Ramos (cell line): ENCODE results near the gene KDR.

ENCODE experiments used
- in situ Hi-C: fragments of 300-500 bp; cut with MboI; formaldehyde crosslinking; loops from one replicate; pipeline ENCODE4 v1.14.3; 2022; ENCODE audit warnings: low sequenced_read_pairs; ENCODE audit not compliant: unreplicated experiment

KDR gene

DNA sequence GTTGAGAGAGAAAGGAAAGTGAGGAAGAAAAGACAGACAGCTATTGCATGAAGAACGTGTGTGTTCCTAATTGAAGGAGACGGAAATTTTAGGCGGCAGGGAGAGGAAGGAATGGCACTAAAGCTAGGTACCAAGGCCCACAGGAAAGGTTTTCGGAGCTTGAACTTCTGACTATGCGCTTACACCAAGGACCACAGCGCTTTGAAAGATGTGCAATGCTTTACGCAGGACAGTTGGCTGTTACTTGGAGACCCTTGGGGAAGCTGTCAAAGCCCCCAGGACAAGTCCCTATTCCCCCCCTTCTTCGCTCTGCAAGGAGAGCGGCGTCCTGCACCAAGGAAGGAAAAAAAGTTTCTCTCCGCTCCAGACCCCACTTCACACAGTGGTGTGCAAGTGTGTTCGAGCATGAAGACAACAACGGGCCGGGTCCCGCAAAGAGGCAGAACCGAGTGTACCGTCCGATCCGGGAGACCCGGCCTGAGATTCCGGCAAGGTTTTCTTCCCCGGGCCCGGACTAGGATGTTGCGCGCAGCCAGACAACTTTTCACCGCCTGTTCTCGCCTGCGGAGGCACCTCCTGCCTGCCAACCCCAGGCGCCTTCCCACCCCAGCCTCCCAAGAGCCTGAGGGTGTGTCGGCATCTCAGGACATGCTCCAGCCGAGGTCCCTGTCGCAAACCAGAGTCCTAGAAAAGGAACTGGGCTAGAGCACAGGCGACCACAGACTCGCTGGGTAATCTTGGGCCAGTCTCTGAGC, 896 bp downstream of the KDR start:
- in situ Hi-C loops, result no loop called here

GRCh38 chr4:55123791-55124190, 1.6 kb downstream of the KDR start:
- in situ Hi-C loops, result no loop called here

- in situ Hi-C loops, result no loop called here
Measured at GRCh38 chr4:55122235-55122634, 3.2 kb downstream of the KDR start.

- in situ Hi-C loops, result no loop called here
Measured at GRCh38 chr4:55121246-55121645, 4.1 kb downstream of the KDR start.

DNA sequence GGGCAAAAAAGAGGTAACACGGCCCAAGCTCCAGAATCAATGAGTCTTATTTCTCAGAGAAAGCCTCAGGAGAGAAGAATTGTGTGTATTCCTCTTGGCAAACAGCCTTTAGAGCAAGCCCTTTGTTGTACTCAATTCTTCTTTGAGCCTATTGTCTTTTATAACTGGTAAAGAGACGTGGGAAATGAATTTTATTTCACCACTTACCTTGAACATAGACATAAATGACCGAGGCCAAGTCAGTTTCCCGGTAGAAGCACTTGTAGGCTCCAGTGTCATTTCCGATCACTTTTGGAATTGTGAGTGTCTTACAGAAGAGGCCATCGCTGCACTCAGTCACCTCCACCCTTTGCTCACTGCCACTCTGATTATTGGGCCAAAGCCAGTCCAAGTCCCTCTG, 7.0 kb downstream of the KDR start:
- in situ Hi-C loops, result no loop called here

- in situ Hi-C loops, result no loop called here
Measured at GRCh38 chr4:55117511-55117910, 7.9 kb downstream of the KDR start.

DNA sequence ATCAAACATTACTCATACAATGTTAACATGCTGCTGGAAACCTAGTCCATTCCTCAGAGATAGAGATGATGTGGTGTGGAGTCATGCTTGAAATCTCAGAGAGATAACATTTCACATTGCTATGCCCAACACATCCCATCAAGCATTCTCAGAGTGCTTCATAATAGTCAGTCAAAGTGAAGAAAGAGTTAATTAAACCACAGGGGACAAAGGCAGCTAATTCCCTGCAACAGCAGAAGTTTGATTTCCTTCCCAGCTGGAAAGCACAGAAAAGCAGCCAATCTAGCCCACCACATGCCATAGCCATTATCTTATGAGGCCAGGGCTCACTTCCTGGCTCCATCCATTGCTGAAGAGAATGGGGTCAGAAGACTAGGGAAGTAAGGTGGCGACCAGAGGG, 8.9 kb downstream of the KDR start:
- in situ Hi-C loops, result no loop called here

- in situ Hi-C loops, result no loop called here
Measured at GRCh38 chr4:55111601-55112000, 13.8 kb downstream of the KDR start.

DNA sequence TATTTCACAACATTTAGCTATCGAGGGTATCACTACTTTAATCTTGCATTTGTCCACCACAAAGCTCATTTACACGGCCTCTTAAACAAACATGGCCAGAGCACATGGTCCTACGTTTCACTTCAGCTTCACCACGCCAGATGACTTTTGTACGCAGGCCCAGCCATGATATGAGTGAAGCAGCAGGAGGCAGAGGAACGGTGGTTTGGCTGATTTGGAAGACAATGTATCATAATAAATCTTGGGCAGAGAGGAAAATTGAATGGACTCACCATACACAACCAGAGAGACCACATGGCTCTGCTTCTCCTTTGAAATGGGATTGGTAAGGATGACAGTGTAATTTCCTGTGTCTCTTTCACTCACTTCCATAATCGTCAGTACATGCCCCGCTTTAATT, 15.3 kb downstream of the KDR start:
- in situ Hi-C loops, result no loop called here

DNA sequence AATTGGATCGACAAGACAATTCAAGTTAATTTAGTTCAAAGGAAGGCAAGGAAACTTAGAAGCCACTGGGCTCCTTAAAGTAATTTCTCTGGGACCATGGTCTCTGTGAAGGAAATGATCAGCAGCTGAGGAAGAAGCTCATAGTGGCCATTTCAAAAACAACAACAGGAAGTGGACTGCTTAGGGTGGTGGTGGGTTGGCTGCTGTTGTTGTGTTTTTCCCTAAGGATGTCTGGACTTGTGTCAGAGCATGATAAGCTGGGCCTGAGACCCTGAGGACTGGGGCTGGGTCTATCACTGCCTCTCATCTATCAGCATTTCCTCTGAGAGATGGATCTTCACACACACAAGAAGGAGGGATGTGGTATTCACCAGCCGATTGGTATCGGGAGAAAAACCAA, 18.3 kb downstream of the KDR start:
- in situ Hi-C loops, result no loop called here

DNA sequence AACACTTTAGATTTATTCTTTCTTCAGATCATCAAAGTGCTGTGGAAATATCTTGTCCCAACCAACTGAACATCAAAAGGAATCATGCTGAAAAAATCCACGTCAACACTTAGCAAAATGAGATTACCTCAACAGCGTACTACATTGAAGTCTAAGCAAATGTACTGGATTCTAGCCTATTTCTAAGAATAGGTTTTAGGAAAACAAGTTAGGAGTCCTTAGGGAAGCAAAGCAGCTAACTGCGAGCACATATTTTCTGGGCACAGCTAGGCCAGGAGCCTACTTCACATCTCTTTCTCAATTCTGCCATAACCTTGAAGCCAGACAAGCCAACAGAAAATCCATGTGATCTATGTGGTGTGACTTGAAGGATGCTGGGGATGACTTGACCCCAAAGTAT, 22.2 kb downstream of the KDR start:
- in situ Hi-C loops, result no loop called here

GRCh38 chr4:55099816-55100215, 25.6 kb downstream of the KDR start:
- in situ Hi-C loops, result no loop called here

DNA sequence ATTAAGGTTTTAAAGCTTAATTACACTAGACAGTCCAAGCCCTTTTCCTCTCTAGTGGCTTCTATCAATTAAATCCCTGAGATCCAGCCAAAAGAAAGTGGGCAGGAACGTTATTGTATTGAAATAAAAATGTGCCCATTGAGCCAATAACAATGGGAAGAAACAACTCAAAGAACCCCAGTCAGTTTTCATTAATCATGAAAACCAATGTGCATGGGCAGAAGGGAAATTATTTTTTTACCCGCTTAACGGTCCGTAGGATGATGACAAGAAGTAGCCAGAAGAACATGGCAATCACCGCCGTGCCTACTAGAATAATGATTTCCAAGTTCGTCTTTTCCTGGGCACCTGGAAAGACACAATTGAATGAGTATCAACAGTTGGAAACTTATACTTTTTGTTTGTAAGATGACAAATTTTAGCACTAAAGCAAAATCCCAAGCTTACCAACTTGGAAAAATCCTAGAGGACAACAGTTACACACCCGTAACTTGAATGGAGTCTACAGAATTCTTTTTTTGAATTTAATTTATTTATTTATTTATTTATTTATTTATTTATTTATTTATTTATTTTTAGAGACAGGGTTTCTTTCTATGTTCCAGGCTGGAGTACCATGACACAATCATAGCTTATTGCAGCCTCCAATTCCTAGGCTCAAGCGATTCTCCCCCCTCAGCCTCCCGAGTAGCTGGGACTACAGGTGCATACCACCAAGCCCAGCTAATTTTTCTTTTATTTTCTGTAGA, 26.8 kb downstream of the KDR start:
- in situ Hi-C loops, result no loop called here

DNA sequence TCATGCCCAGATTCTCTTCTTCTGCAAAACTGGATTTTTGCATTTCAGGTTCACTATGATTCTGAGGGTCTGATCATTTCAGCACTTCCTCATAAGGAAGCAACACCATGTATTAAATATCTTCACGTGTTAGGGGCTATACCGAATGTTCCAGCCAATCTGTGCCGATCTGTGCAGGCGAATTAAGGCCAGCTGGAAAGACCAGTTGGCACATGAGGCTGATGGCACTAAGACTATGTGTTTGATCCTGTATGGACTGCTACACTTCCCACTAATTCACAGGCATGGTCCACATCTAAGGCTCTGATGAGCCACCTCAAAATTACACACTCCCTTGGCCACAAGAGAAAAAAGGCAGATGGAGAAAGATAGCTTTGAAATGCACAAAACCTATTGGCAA, 28.8 kb downstream of the KDR start:
- in situ Hi-C loops, result no loop called here

GRCh38 chr4:55096045-55096444, 29.4 kb downstream of the KDR start:
- in situ Hi-C loops, result no loop called here

- in situ Hi-C loops, result no loop called here
Measured at GRCh38 chr4:55092504-55092903, 32.9 kb downstream of the KDR start.

DNA sequence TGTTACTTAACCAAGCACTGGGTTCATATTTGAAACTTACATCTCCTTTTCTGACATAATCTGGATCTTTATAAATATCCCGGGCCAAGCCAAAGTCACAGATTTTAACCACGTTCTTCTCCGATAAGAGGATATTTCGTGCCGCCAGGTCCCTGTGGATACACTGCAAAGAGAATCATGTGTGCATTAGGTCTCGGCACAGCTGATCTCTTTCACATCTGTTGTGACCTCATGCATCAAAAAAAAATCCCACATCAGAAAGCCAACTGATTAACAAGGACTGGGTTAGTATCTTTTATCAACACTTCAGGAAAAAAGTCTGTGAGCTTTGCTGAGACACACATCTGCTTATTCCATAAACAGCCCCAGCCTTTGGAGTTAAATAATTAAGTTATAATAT, 35.5 kb downstream of the KDR start:
- in situ Hi-C loops, result no loop called here

DNA sequence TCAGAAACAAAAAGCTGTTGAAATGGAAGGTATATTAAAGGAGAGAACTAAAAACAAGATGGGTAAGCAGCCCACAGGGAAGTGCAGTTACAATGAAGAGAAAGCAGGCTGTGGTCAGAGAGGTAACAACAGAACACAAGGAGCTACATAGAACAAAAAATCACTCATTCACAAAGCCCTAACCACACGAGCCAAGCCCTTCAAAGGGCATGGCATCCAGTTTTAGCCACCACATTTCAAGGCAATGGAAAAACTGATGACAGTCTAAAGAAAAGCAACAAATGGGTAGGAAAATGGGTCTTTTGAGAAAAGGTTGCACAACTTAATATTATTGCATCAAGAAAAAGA, 37.5 kb downstream of the KDR start:
- in situ Hi-C loops, result no loop called here

GRCh38 chr4:55087009-55087912, 38.1 kb downstream of the KDR start:
- in situ Hi-C loops, result no loop called here

DNA sequence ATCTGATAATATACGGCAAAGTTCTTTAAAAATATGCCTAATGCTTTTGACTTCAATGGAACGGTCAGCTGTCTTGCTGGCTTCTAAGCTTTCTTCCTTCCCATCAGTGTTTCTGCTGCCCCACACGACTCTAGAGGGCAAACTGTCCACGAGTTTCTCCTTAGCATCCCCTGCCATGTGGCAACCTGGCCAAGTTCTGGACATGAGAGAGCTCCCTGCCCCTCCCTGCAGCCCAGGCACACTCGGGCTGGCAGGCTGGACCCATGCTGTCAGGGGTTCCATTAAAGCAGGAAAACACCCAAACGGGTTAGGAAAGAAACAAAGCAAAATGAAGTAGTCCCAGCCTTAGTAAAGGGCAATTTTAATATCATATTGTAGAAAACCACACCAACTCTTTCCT, 38.8 kb downstream of the KDR start:
- in situ Hi-C loops, result no loop called here

DNA sequence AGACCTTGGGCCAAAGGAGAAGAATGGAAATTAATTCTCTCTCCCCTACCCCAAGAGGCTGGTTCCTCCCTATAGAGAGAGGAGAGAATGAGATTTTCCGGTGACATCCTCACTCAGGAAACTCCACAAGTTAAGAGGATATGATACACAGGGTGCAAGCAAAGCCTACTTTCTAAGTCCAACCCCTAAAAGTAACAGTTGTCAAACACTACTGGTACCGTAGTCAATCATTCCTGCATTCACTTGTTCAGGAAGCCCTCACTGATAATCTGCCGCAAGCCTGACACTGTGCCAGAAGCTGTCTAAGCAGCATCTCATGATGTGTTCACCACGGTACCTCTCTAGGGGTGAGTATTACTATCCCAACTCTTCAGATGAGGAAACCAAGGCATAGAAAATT, 41.7 kb downstream of the KDR start:
- in situ Hi-C loops, result no loop called here
